CD4-positive, alpha-beta memory T cell (primary cell): ENCODE results near the gene SYNRG. TPM values are rescaled to one million over a fixed set of nuclear protein-coding genes. Genes with fewer than 3 reads are reported as not detected.
"Not testable (repeated sequence)": the region's sequence is repeated elsewhere in the genome, so short reads cannot be mapped to it uniquely, and the experiment has no call there.

Experiments used
- CTCF ChIA-PET: fragments of 350-600 bp; sonication (Branson Sonifier 250); formaldehyde crosslinking; loops from one replicate; lab custom pipeline; 2021; ENCODE audit warnings: inconsistent platforms; ENCODE audit not compliant: partially characterized antibody; lab: Charles Lee
- POLR2A ChIA-PET: fragments of 350-600 bp; sonication (Branson Sonifier 250); formaldehyde crosslinking; loops from one replicate; lab custom pipeline; 2021; ENCODE audit not compliant: partially characterized antibody; lab: Charles Lee
- DNase-seq, 5 donors: peaks; one replicate each; pipeline versions ENCODE4 v3.0.0 to v3.0.0-alpha.2; 2020 to 2022; ENCODE audit warnings: mixed read lengths in 1 of 5
- H3K27ac ChIP-seq: one replicate; pipeline ENCODE4 v1.7.0; 2013; ENCODE audit warnings: low read depth, low read length
- H3K27me3 ChIP-seq: 2 replicates; pipeline ENCODE4 v1.7.0; 2013; ENCODE audit warnings: mild to moderate bottlenecking, low read length, moderate library complexity; ENCODE audit not compliant: insufficient read depth
- H3K36me3 ChIP-seq: 2 replicates; pipeline ENCODE4 v1.7.0; 2013; ENCODE audit warnings: mild to moderate bottlenecking, low read length, moderate library complexity; ENCODE audit not compliant: insufficient read depth
- H3K4me1 ChIP-seq: 2 replicates; pipeline ENCODE4 v1.7.0; 2013; ENCODE audit warnings: mild to moderate bottlenecking, low read length, moderate library complexity; ENCODE audit not compliant: insufficient read depth
- H3K4me3 ChIP-seq, 2 donors: one replicate each; pipeline ENCODE4 v1.7.0; 2013; ENCODE audit warnings: low read length in 2 of 2, mild to moderate bottlenecking in 1 of 2
- H3K9me3 ChIP-seq, 2 donors: one replicate each; pipeline ENCODE4 v1.7.0; 2013; ENCODE audit warnings: low read length in 2 of 2, control low read depth in 1 of 2; ENCODE audit not compliant: control insufficient read depth in 1 of 2
- H3K27ac Mint-ChIP-seq, 7 donors: one replicate each; pipeline ENCODE4 v1.8.0; 2020 to 2021; ENCODE audit warnings: mixed read lengths in 7 of 7, mild to moderate bottlenecking in 6 of 7, inconsistent platforms in 3 of 7, moderate library complexity in 3 of 7
- H3K27me3 Mint-ChIP-seq, 2 donors: one replicate each; pipeline ENCODE4 v1.8.0; 2020 to 2021; ENCODE audit warnings: mixed read lengths in 2 of 2
- H3K36me3 Mint-ChIP-seq, 2 donors: one replicate each; pipeline ENCODE4 v1.8.0; 2020 to 2021; ENCODE audit warnings: mixed read lengths in 2 of 2, inconsistent platforms in 1 of 2, mild to moderate bottlenecking in 1 of 2
- H3K4me1 Mint-ChIP-seq, 4 donors: one replicate each; pipeline ENCODE4 v1.8.0; 2020 to 2021; ENCODE audit warnings: mixed read lengths in 4 of 4, mild to moderate bottlenecking in 1 of 4
- H3K4me3 Mint-ChIP-seq, 8 donors: one replicate each; pipeline ENCODE4 v1.8.0; 2020 to 2021; ENCODE audit warnings: mixed read lengths in 8 of 8, mild to moderate bottlenecking in 7 of 8, moderate library complexity in 6 of 8, inconsistent platforms in 3 of 8
- H3K9me3 Mint-ChIP-seq, 8 donors: one replicate each; pipeline ENCODE4 v1.8.0; 2020 to 2021; ENCODE audit warnings: mixed read lengths in 8 of 8, mild to moderate bottlenecking in 5 of 8, inconsistent platforms in 3 of 8, moderate library complexity in 1 of 8
- intact Hi-C: fragments of 100-400 bp; cut with micrococcal nuclease; formaldehyde crosslinking; loops from one replicate; pipeline ENCODE4 v1.15.1; 2023
- polyA plus RNA-seq, 2 donors: library from polyadenylated mRNA; unstranded; fragments of 300-500 nt; fragmentation: Illumina TruSeq; gene quantifications; one replicate each; pipeline ENCODE4 v1.2.3, GENCODE V29; 2021
- total RNA-seq, 2 experiments: library from RNA; stranded (reverse); gene quantifications; one replicate each; pipeline ENCODE4 v1.2.3, GENCODE V29; 2021

The SYNRG gene
- total and polyA plus RNA-seq, 4 experiments from 2014 or later, result 34.2 to 148 (median 116) TPM

- Mint-ChIP-seq H3K9me3 (no peaks in the 10 kb centered on the region), H3K36me3 (peaks cover 10 to 39% of the 10 kb centered on the region in 2 donors), H3K27ac (peak overlapping the region in 4 of 7 donors; percentile 10 to 90 (median 54)), H3K27me3 (no peaks in the 10 kb centered on the region), H3K4me1 (peaks cover 10 to 36% (median 19%) of the 10 kb centered on the region in 4 donors), H3K4me3 (peak overlapping the region in 4 of 8 donors; percentile 45 to 86 (median 62))
- Histone ChIP-seq H3K9me3 (no peaks in the 10 kb centered on the region), H3K36me3 (no peaks in the 10 kb centered on the region), H3K27me3 (no peaks in the 10 kb centered on the region), H3K4me1 (peaks cover 22% of the 10 kb centered on the region), H3K27ac (no peak overlapping the region), H3K4me3 (no peak overlapping the region)
- intact Hi-C loops, result no loop called here
- CTCF ChIA-PET, result interaction anchor here (0.7 to 2.3 kb wide), 2 partner anchors 46 to 83 kb away, joined by 3 to 8 read pairs; no protein-coding TSS in a partner anchor
- POLR2A ChIA-PET, result interaction anchor here (1.0 kb wide), 1 partner anchor 1075 kb away, joined by 3 read pairs; no protein-coding TSS in a partner anchor
- DNase-seq, result no peak
These were observed 1.8 kb upstream of the SYNRG start for GRCh38 chr17:37610971-37611370.

GRCh38 chr17:37610041-37610420 lies 813 bp upstream of the SYNRG start:
- ChIA-PET POLR2A (interaction anchor here (0.6 to 2.3 kb wide), 14 partner anchors 8 to 1065 kb away, joined by 3 to 13 read pairs (median 4); partner anchors contain the start of genes DDX52 and GGNBP2), CTCF (interaction anchor here (1.0 to 2.7 kb wide), 13 partner anchors 9 to 1006 kb away, joined by 3 to 9 read pairs (median 4); no protein-coding TSS in a partner anchor)
- Mint-ChIP-seq H3K36me3 (peaks cover 7 to 38% of the 10 kb centered on the region in 2 donors), H3K4me3 (peak overlapping the region; percentile 81 to 95 (median 90)), H3K4me1 (peaks cover 19 to 46% (median 27%) of the 10 kb centered on the region in 4 donors), H3K27ac (peak overlapping the region; percentile 89 to 94 (median 92))
- Histone ChIP-seq H3K4me1 (peaks cover 31% of the 10 kb centered on the region), H3K4me3 (peak overlapping the region; percentile 48 to 85), H3K27ac (peak overlapping the region; percentile 81)
- intact Hi-C loops, H3K9me3 Mint-ChIP-seq, H3K36me3 ChIP-seq, H3K27me3 Mint-ChIP-seq, H3K9me3 ChIP-seq, DNase-seq, H3K27me3 ChIP-seq: not testable (repeated sequence)

GRCh38 chr17:37608351-37609169 lies 658 bp downstream of the SYNRG start:
- H3K27ac Mint-ChIP-seq, result peak overlapping the region; percentile 85 to 94 (median 90)
- no peaks in the 10 kb centered on the region for H3K9me3 Mint-ChIP-seq
- CTCF ChIA-PET, result interaction anchor here (1.0 to 2.7 kb wide), 13 partner anchors 9 to 1005 kb away, joined by 3 to 9 read pairs (median 4); no protein-coding TSS in a partner anchor
- Histone ChIP-seq H3K27me3 (no peaks in the 10 kb centered on the region), H3K27ac (peak overlapping the region; percentile 81), H3K36me3 (no peaks in the 10 kb centered on the region), H3K4me3 (peak overlapping the region; percentile 12 to 85), H3K9me3 (no peaks in the 10 kb centered on the region), H3K4me1 (peaks cover 46% of the 10 kb centered on the region)
- peak overlapping the region; percentile 81 to 95 (median 92) for H3K4me3 Mint-ChIP-seq
- POLR2A ChIA-PET, result interaction anchor here (0.5 to 2.5 kb wide), 17 partner anchors 8 to 1007 kb away, joined by 3 to 13 read pairs (median 3); partner anchors contain the start of genes DDX52, DUSP14 and MRM1
- peaks cover 6 to 34% of the 10 kb centered on the region in 2 donors for H3K36me3 Mint-ChIP-seq
- H3K4me1 Mint-ChIP-seq, result peaks cover 27 to 61% (median 40%) of the 10 kb centered on the region in 4 donors
- intact Hi-C loops, result loop anchor here (1.0 to 10.0 kb wide), 5 partner anchors 35 to 1064 kb away; partner anchors contain the start of genes DDX52, DUSP14 and GGNBP2
- peak in 3 of 5 donors; percentile 12 to 51 (median 16) for DNase-seq
- no peaks in the 10 kb centered on the region for H3K27me3 Mint-ChIP-seq

- intact Hi-C loops, result loop anchor here (2.0 to 10.0 kb wide), 4 partner anchors 17 to 1063 kb away; partner anchors contain the start of genes DUSP14 and GGNBP2
- ChIA-PET CTCF (interaction anchor here (1.2 to 2.7 kb wide), 2 partner anchors 11 to 12 kb away, joined by 5 to 9 read pairs; no protein-coding TSS in a partner anchor), POLR2A (interaction anchor here (0.9 to 2.5 kb wide), 6 partner anchors 7 to 118 kb away, joined by 3 to 13 read pairs (median 6); partner anchors contain the start of gene DUSP14)
- Histone ChIP-seq H3K4me1 (peaks cover 54% of the 10 kb centered on the region), H3K36me3 (no peaks in the 10 kb centered on the region), H3K4me3 (peak overlapping the region; percentile 34 to 85), H3K9me3 (no peaks in the 10 kb centered on the region), H3K27me3 (no peaks in the 10 kb centered on the region), H3K27ac (peak overlapping the region; percentile 81)
- peaks cover 6 to 31% of the 10 kb centered on the region in 2 donors for H3K36me3 Mint-ChIP-seq
- H3K27me3 Mint-ChIP-seq, result no peaks in the 10 kb centered on the region
- peak overlapping the region; percentile 85 to 94 (median 90) for H3K27ac Mint-ChIP-seq
- peaks cover 30 to 68% (median 45%) of the 10 kb centered on the region in 4 donors for H3K4me1 Mint-ChIP-seq
- no peaks in the 10 kb centered on the region for H3K9me3 Mint-ChIP-seq
- peak; percentile 58 to 70 (median 66) for DNase-seq
- peak overlapping the region; percentile 81 to 95 (median 92) for H3K4me3 Mint-ChIP-seq
These were observed 1.4 kb downstream of the SYNRG start for GRCh38 chr17:37607637-37608331.

GRCh38 chr17:37605813-37606505 lies 3.3 kb downstream of the SYNRG start:
- intact Hi-C loops, result loop anchor here (2.0 to 10.0 kb wide), 3 partner anchors 15 to 1061 kb away; partner anchors contain the start of gene GGNBP2

GRCh38 chr17:37605081-37605480 lies 4.1 kb downstream of the SYNRG start:
- Histone ChIP-seq H3K4me1 (peaks cover 63% of the 10 kb centered on the region), H3K27me3 (no peaks in the 10 kb centered on the region), H3K36me3 (peaks cover 6% of the 10 kb centered on the region), H3K9me3 (no peaks in the 10 kb centered on the region), H3K4me3 (peak overlapping the region in 1 of 2 donors; percentile 23), H3K27ac (peak overlapping the region; percentile 81)
- H3K27ac Mint-ChIP-seq, result peak overlapping the region; percentile 77 to 94 (median 90)
- no peaks in the 10 kb centered on the region for H3K27me3 Mint-ChIP-seq
- peaks cover 41 to 85% (median 57%) of the 10 kb centered on the region in 4 donors for H3K4me1 Mint-ChIP-seq
- CTCF ChIA-PET, result interaction anchor here (1.2 to 1.7 kb wide), 3 partner anchors 10 to 51 kb away, joined by 3 to 5 read pairs (median 3); no protein-coding TSS in a partner anchor
- intact Hi-C loops, result loop anchor here (10.0 kb wide), 2 partner anchors 250 to 1060 kb away; partner anchors contain the start of gene GGNBP2
- POLR2A ChIA-PET, result interaction anchor here (0.6 to 2.3 kb wide), 6 partner anchors 10 to 116 kb away, joined by 3 to 6 read pairs (median 4); partner anchors contain the start of gene DUSP14
- peak overlapping the region; percentile 65 to 95 (median 82) for H3K4me3 Mint-ChIP-seq
- peaks cover 13 to 43% of the 10 kb centered on the region in 2 donors for H3K36me3 Mint-ChIP-seq
- H3K9me3 Mint-ChIP-seq, result no peaks in the 10 kb centered on the region
- DNase-seq, result no peak

More at GRCh38 chr17:37605813-37606505, 3.3 kb downstream of the SYNRG start:
- H3K27ac Mint-ChIP-seq, result peak overlapping the region; percentile 85 to 94 (median 90)
- H3K9me3 Mint-ChIP-seq, result no peaks in the 10 kb centered on the region
- Histone ChIP-seq H3K9me3 (no peaks in the 10 kb centered on the region), H3K27ac (peak overlapping the region; percentile 81), H3K36me3 (no peaks in the 10 kb centered on the region), H3K27me3 (no peaks in the 10 kb centered on the region), H3K4me3 (peak overlapping the region in 1 of 2 donors; percentile 23), H3K4me1 (peaks cover 63% of the 10 kb centered on the region)
- peak; percentile 56 to 72 (median 67) for DNase-seq
- H3K4me1 Mint-ChIP-seq, result peaks cover 35 to 76% (median 52%) of the 10 kb centered on the region in 4 donors
- ChIA-PET CTCF (interaction anchor here (0.6 to 1.7 kb wide), 3 partner anchors 11 to 61 kb away, joined by 3 read pairs; no protein-coding TSS in a partner anchor), POLR2A (interaction anchor here (0.9 to 1.6 kb wide), 5 partner anchors 9 to 247 kb away, joined by 3 to 5 read pairs (median 3); partner anchors contain the start of gene DUSP14)
- H3K4me3 Mint-ChIP-seq, result peak overlapping the region; percentile 73 to 95 (median 84)
- peaks cover 6 to 35% of the 10 kb centered on the region in 2 donors for H3K36me3 Mint-ChIP-seq
- no peaks in the 10 kb centered on the region for H3K27me3 Mint-ChIP-seq
